ENCODE results near the gene CRELD1. TPM values are rescaled to one million over a fixed set of nuclear protein-coding genes. Genes with fewer than 3 reads are reported as not detected.

CRELD1 gene
- total and polyA plus RNA-seq, 10 of the 15 experiments (the other 5 are each of a cell fraction or from before 2014, with no cell fraction given): 1.3 to 15.9 (median 8.8) TPM

DNA sequence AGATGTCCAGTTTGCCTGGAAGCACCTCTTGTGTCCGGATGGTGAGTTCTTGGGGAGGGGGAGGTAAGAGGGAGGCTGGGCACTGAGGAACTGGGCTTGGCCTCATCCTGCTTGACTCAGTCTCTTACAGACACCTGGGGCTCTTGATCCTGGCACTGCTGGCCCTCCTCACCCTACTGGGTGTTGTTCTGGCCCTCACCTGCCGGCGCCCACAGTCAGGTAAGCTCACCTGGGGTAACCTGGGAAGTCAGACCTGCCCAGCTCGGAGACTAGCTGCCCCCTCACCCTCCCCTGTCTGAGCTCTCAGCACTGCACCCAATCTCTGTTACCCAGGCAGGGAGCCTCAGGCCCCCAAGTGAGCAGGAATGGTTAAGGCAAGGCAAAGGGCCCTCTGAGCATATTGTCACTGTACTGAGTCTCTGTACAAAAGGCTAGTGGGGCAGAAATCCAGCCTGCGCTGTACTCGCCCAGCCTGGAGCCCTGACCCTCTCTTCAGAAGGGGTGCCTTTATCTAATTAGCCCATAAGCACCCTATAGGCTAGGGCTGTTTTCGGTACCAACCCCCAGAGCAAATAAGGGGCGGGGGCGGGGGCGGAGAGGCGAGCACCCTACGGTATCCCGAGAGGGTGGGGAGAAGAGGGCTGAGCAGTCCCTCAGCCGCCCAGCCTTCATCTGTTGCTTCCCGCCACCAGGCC, 18.9 kb upstream of the CRELD1 start:
- POLR2A ChIA-PET: interaction anchor here (0.8 kb wide), 1 partner anchor 14 kb away, joined by 3 read pairs; no protein-coding TSS in a partner anchor
- Histone ChIP-seq H2AFZ (ENCODE audit: control insufficient read depth, low read depth, low read length) (peak overlapping the region; percentile 81), H3K4me3 (peak overlapping the region; percentile 54), H3K79me2 (ENCODE audit: control insufficient read depth, insufficient read depth, low read length) (no peaks in the 10 kb centered on the region), H4K20me1 (ENCODE audit: control insufficient read depth, insufficient read depth) (no peaks in the 10 kb centered on the region), H3K27ac (ENCODE audit: control insufficient read depth, insufficient read depth) (no peak overlapping the region), H3K36me3 (ENCODE audit: control insufficient read depth in 2 of 2, insufficient read depth in 2 of 2, low read length in 1 of 2) (no peaks in the 10 kb centered on the region), H3K9me3 (replicated peaks; ENCODE audit: control insufficient read depth, insufficient read depth, low read length) (no peaks in the 10 kb centered on the region), H3K9ac (ENCODE audit: control insufficient read depth, insufficient read depth, low read length) (no peak overlapping the region; the same call in 1 of the 2 replicates), H3K4me2 (ENCODE audit: control insufficient read depth, insufficient read depth) (peak overlapping the region; percentile 98), H3K27me3 (replicated peaks in 1 of 2; ENCODE audit: control insufficient read depth in 2 of 2, insufficient read depth in 2 of 2, low read length in 1 of 2) (peaks cover 0 to 2% of the 10 kb centered on the region in 2 experiments; a peak in 1 of 4 replicates), H3K4me1 (ENCODE audit: control insufficient read depth, insufficient read depth, low read length) (peaks cover 12% of the 10 kb centered on the region)
- RAD21 ChIA-PET (ENCODE audit: unreplicated experiment): interaction anchor here (1.2 kb wide), 1 partner anchor 18 kb away, joined by 4 read pairs; no protein-coding TSS in a partner anchor
- ATAC-seq (no peak; the same call in 1 of the 3 replicates), DNase-seq (ENCODE audit: low read depth, low spot score) (no peak), FAIRE-seq (no peak)
- SMC1A ChIA-PET (ENCODE audit: uncharacterized antibody, unreplicated experiment): interaction anchor here (0.6 kb wide), 1 partner anchor 23 kb away, joined by 3 read pairs; no protein-coding TSS in a partner anchor
- in situ Hi-C loops (cut with MboI) (no loop called here), intact Hi-C loops (cut with micrococcal nuclease; ENCODE audit: unreplicated experiment) (no loop called here)
- CTCF ChIA-PET: interaction anchor here (1.3 to 4.4 kb wide), 3 partner anchors 17 to 64 kb away, joined by 3 to 31 read pairs (median 3); partner anchors contain the start of gene CRELD1
- no peak for TF ChIP-seq NRF1 (conservative IDR thresholded peaks at IDR 0.05; ENCODE audit: low read depth, low read length)
- TF ChIP-seq CHD4 (IDR thresholded peaks at IDR 0.05): no peak
- TF ChIP-seq JUND (IDR thresholded peaks at IDR 0.05; ENCODE audit: low read depth, low read length): no peak
- TF ChIP-seq YBX1 (IDR thresholded peaks at IDR 0.05): no peak
- TF ChIP-seq EGR1 (IDR thresholded peaks at IDR 0.05; ENCODE audit: borderline replicate concordance in 1 of 2, low read depth in 2 of 2, low read length in 2 of 2): 0 out of 3 replicates have a peak, but pooled peaks of 1 of the 2 experiments have one; percentile 8
- TF ChIP-seq CBFB (IDR thresholded peaks at IDR 0.05; ENCODE audit: low read depth): no peak
- TF ChIP-seq, protein P1, sequence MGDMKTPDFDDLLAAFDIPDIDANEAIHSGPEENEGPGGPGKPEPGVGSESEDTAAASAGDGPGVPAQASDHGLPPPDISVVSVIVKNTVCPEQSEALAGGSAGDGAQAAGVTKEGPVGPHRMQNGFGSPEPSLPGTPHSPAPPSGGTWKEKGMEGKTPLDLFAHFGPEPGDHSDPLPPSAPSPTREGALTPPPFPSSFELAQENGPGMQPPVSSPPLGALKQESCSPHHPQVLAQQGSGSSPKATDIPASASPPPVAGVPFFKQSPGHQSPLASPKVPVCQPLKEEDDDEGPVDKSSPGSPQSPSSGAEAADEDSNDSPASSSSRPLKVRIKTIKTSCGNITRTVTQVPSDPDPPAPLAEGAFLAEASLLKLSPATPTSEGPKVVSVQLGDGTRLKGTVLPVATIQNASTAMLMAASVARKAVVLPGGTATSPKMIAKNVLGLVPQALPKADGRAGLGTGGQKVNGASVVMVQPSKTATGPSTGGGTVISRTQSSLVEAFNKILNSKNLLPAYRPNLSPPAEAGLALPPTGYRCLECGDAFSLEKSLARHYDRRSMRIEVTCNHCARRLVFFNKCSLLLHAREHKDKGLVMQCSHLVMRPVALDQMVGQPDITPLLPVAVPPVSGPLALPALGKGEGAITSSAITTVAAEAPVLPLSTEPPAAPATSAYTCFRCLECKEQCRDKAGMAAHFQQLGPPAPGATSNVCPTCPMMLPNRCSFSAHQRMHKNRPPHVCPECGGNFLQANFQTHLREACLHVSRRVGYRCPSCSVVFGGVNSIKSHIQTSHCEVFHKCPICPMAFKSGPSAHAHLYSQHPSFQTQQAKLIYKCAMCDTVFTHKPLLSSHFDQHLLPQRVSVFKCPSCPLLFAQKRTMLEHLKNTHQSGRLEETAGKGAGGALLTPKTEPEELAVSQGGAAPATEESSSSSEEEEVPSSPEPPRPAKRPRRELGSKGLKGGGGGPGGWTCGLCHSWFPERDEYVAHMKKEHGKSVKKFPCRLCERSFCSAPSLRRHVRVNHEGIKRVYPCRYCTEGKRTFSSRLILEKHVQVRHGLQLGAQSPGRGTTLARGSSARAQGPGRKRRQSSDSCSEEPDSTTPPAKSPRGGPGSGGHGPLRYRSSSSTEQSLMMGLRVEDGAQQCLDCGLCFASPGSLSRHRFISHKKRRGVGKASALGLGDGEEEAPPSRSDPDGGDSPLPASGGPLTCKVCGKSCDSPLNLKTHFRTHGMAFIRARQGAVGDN (IDR thresholded peaks at IDR 0.05): no peak
- TF ChIP-seq, protein P2, sequence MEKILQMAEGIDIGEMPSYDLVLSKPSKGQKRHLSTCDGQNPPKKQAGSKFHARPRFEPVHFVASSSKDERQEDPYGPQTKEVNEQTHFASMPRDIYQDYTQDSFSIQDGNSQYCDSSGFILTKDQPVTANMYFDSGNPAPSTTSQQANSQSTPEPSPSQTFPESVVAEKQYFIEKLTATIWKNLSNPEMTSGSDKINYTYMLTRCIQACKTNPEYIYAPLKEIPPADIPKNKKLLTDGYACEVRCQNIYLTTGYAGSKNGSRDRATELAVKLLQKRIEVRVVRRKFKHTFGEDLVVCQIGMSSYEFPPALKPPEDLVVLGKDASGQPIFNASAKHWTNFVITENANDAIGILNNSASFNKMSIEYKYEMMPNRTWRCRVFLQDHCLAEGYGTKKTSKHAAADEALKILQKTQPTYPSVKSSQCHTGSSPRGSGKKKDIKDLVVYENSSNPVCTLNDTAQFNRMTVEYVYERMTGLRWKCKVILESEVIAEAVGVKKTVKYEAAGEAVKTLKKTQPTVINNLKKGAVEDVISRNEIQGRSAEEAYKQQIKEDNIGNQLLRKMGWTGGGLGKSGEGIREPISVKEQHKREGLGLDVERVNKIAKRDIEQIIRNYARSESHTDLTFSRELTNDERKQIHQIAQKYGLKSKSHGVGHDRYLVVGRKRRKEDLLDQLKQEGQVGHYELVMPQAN (conservative IDR thresholded peaks at IDR 0.05): no peak
- BruUV-seq (replicated peaks): no TSS peak
- 58% methylated on average over 8 of the region's 15 CpGs for whole genome bisulfite sequencing (ENCODE audit: insufficient coverage, insufficient replicate concordance, low lambda C conversion rate, missing lambda C conversion rate)
